ENCODE data around the gene IFT88.

IFT88 gene

DNA sequence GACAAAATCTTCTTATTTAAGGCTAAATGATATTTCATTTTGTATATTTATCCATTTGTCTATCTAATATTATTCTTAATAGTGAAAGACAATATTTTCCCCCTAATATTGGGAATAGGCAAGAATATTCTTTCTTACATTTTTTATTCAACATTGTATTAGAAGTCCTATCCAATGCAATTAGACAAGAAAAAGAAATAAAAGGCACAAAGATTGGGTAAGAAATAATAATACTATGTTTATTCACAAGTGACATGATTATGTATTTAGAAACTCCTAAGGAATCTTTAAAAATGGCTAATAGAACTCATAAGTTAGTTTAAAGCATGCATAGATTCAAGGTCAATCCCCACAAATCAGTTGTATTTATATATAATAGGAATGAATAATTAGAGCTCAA lies 30.0 kb upstream of the IFT88 start:
- TF ChIP-seq GABPA (IDR thresholded peaks at IDR 0.05; ENCODE audit: low read depth) (no peak), SPI1 (IDR thresholded peaks at IDR 0.05; ENCODE audit: borderline replicate concordance, low read depth) (no peak), POLR2AphosphoS5 (IDR thresholded peaks at IDR 0.05; ENCODE audit: low read depth) (no peak)
- TF ChIP-seq, protein P1, sequence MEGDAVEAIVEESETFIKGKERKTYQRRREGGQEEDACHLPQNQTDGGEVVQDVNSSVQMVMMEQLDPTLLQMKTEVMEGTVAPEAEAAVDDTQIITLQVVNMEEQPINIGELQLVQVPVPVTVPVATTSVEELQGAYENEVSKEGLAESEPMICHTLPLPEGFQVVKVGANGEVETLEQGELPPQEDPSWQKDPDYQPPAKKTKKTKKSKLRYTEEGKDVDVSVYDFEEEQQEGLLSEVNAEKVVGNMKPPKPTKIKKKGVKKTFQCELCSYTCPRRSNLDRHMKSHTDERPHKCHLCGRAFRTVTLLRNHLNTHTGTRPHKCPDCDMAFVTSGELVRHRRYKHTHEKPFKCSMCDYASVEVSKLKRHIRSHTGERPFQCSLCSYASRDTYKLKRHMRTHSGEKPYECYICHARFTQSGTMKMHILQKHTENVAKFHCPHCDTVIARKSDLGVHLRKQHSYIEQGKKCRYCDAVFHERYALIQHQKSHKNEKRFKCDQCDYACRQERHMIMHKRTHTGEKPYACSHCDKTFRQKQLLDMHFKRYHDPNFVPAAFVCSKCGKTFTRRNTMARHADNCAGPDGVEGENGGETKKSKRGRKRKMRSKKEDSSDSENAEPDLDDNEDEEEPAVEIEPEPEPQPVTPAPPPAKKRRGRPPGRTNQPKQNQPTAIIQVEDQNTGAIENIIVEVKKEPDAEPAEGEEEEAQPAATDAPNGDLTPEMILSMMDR (IDR thresholded peaks at IDR 0.05; ENCODE audit: insufficient read depth, low read length), result no peak
- TF ChIP-seq, protein P2, sequence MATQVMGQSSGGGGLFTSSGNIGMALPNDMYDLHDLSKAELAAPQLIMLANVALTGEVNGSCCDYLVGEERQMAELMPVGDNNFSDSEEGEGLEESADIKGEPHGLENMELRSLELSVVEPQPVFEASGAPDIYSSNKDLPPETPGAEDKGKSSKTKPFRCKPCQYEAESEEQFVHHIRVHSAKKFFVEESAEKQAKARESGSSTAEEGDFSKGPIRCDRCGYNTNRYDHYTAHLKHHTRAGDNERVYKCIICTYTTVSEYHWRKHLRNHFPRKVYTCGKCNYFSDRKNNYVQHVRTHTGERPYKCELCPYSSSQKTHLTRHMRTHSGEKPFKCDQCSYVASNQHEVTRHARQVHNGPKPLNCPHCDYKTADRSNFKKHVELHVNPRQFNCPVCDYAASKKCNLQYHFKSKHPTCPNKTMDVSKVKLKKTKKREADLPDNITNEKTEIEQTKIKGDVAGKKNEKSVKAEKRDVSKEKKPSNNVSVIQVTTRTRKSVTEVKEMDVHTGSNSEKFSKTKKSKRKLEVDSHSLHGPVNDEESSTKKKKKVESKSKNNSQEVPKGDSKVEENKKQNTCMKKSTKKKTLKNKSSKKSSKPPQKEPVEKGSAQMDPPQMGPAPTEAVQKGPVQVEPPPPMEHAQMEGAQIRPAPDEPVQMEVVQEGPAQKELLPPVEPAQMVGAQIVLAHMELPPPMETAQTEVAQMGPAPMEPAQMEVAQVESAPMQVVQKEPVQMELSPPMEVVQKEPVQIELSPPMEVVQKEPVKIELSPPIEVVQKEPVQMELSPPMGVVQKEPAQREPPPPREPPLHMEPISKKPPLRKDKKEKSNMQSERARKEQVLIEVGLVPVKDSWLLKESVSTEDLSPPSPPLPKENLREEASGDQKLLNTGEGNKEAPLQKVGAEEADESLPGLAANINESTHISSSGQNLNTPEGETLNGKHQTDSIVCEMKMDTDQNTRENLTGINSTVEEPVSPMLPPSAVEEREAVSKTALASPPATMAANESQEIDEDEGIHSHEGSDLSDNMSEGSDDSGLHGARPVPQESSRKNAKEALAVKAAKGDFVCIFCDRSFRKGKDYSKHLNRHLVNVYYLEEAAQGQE (IDR thresholded peaks at IDR 0.05; ENCODE audit: insufficient replicate concordance, low read depth), result no peak
- no peak overlapping the region for H3K27ac ChIP-seq (replicated peaks)
- no peak for DNase-seq (ENCODE audit: low read depth in 1 of 2, low spot score in 1 of 2)
- no peaks in the 10 kb centered on the region for H3K27me3 ChIP-seq (ENCODE audit: insufficient read depth, poor library complexity, severe bottlenecking)
- H3K4me3 ChIP-seq (replicated peaks; ENCODE audit: insufficient read depth, low read length), result no peak overlapping the region

DNA sequence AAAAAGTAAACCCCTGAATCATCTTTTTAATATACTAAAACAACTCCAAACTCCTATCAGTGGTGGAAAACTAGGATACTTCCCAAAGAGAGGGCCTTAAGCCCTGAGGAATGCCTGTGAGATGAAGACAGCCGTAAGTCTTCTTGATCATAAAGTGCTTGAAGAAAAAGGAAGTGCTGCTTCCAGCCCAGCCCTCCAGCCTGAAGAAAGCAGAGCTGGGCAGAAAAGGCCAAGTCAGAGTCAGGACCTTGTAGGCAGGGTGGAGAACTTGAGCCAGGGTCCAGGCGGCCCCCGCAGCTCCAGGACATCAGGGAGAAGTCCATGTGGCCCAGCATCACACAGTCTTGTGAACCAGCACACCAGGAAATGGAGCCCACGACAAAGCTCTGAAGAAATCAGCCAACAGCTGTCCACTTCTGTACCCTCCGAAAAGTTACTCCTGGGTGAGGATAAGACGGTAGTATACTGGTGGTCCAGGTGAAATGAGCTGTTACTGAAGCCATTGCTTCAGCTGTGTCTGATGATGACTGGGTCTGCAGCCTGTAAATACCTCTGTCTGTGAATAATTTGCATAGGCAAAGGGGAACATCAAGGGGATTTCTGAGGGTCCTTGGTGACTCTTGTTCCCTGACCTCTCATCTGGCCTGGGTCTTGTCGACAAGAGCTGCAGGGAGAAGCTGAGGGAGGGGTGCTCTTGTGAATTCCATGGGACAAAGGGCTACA lies 22.6 kb upstream of the IFT88 start:
- Histone ChIP-seq H3K27me3 (ENCODE audit: insufficient read depth, poor library complexity, severe bottlenecking) (no peaks in the 10 kb centered on the region), H3K4me3 (replicated peaks; ENCODE audit: insufficient read depth, low read length) (no peak overlapping the region), H3K27ac (replicated peaks) (no peak overlapping the region)
- TF ChIP-seq SPI1 (IDR thresholded peaks at IDR 0.05; ENCODE audit: borderline replicate concordance, low read depth), result peak; percentile 97
- TF ChIP-seq GABPA (IDR thresholded peaks at IDR 0.05; ENCODE audit: low read depth), result no peak
- DNase-seq (ENCODE audit: low read depth in 1 of 2, low spot score in 1 of 2), result peak in 1 of 2 experiments; percentile 28

GRCh38 chr13:20546556-20546955 lies 20.4 kb upstream of the IFT88 start:
- TF ChIP-seq, protein P1 (IDR thresholded peaks at IDR 0.05; ENCODE audit: insufficient read depth, low read length), result no peak
- peak; percentile 73; the same call in 1 of the 2 replicates for TF ChIP-seq SPI1 (IDR thresholded peaks at IDR 0.05; ENCODE audit: borderline replicate concordance, low read depth)
- H3K27me3 ChIP-seq (ENCODE audit: insufficient read depth, poor library complexity, severe bottlenecking), result no peaks in the 10 kb centered on the region
- no peak overlapping the region for H3K27ac ChIP-seq (replicated peaks)
- no peak overlapping the region for H3K4me3 ChIP-seq (replicated peaks; ENCODE audit: insufficient read depth, low read length)
- peak in 1 of 2 experiments; percentile 60 for DNase-seq (ENCODE audit: low read depth in 1 of 2, low spot score in 1 of 2)

- DNase-seq (ENCODE audit: low read depth in 1 of 2, low spot score in 1 of 2), result peak in 1 of 2 experiments; percentile 20
- no peak for TF ChIP-seq POLR2AphosphoS5 (IDR thresholded peaks at IDR 0.05; ENCODE audit: low read depth)
Observed at GRCh38 chr13:20547479-20547908, 19.5 kb upstream of the IFT88 start.

DNA sequence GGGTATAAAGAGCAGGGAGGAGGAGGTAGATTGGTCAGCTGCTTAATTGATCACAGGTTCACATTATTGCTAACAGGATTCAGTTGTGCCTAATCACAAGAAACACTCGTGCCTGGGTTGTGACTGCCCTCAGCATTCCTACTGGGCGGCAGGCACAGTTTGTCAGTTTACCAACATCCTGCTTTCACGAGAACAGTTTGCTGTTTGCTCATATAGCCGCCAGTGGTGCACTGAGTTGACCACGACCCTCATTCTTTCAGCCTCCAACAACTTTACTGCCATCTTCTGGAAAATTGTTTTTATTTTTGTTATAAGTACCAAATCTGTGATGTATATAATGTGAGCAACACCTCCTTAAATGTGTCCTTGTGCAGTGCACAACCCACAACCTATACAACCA lies 16.2 kb upstream of the IFT88 start:
- no peak for TF ChIP-seq POLR2AphosphoS5 (IDR thresholded peaks at IDR 0.05; ENCODE audit: low read depth)
- no peak for TF ChIP-seq GABPA (IDR thresholded peaks at IDR 0.05; ENCODE audit: low read depth)
- TF ChIP-seq, protein P1 (IDR thresholded peaks at IDR 0.05; ENCODE audit: insufficient read depth, low read length), result no peak
- TF ChIP-seq, protein P2 (IDR thresholded peaks at IDR 0.05; ENCODE audit: insufficient replicate concordance, low read depth), result no peak
- TF ChIP-seq SPI1 (IDR thresholded peaks at IDR 0.05; ENCODE audit: borderline replicate concordance, low read depth), result no peak
- H3K27me3 ChIP-seq (ENCODE audit: insufficient read depth, poor library complexity, severe bottlenecking), result no peaks in the 10 kb centered on the region
- no peak for DNase-seq (ENCODE audit: low read depth in 1 of 2, low spot score in 1 of 2)
- no peak overlapping the region for H3K4me3 ChIP-seq (replicated peaks; ENCODE audit: insufficient read depth, low read length)
- no peak overlapping the region for H3K27ac ChIP-seq (replicated peaks)

More at GRCh38 chr13:20547479-20547908, 19.5 kb upstream of the IFT88 start:
- Histone ChIP-seq H3K27me3 (ENCODE audit: insufficient read depth, poor library complexity, severe bottlenecking) (no peaks in the 10 kb centered on the region), H3K27ac (replicated peaks) (no peak overlapping the region), H3K4me3 (replicated peaks; ENCODE audit: insufficient read depth, low read length) (no peak overlapping the region)

All from HL-60 (cell line).